Stimulated activated CD4-positive, alpha-beta T cell treated with anti-CD3 and anti-CD28 coated beads, Interleukin-2, amount 100 ng/mL, for 48 hours (primary cell): Measurements from ENCODE around the gene WWC1.
"Not testable (repeated sequence)": the region's sequence is repeated elsewhere in the genome, so short reads cannot be mapped to it uniquely, and the experiment has no call there.

ENCODE experiments used
- DNase-seq, 2 donors: peaks; one replicate each; pipeline ENCODE4 v3.0.0-alpha.2; 2020

Gene WWC1

DNA sequence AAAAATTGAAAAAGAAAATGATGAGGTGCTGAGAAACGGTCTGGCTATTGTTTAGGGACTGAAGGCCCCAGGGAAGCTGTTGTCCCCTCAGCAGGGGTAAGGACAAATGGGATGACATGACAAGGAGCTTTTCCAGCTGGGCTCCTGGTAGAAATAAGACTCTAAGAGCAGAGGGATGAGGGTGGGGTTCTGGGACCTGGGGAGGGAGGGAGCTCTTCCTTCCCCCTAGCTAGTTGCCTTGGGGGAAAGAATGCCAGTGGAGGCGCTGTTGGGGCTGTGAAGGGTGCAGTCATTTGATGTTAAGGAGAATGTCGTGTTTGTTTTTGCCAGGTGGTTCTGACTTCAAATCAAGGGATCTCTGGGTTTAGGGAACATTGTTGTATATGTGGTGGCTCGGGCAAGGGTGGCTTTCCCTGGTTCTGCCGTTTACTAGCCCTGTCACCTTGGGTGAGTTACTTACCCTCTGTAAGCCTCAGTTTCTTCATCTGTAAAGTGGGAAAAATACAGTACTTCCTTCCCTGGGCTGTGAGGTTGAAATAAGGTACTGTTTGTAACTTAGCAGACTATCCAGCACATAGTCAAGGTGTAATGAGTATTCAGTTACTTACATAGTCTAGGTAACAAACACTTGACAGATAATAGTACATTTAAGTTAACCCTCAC is 47.8 kb downstream of the WWC1 start:
- no peak for DNase-seq

DNA sequence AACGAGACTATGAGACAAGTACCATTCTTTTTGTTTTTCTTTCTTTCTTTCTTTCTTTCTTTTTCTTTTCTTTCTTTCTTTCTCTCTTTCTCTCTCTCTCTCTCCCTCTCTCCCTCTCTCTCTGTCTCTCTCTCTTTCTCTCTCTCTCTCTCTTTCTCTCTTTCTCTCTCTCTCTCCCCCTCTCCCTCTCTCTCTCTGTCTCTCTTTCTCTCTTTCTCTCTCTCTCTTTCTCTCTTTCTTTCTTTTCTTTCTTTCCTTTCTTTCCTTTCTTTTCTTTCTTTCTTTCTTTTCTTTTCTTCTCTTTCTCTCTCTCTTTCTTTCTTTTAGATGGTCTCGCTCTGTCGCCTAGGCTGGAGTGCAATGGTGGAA is 48.3 kb downstream of the WWC1 start:
- DNase-seq = not testable (repeated sequence)

DNA sequence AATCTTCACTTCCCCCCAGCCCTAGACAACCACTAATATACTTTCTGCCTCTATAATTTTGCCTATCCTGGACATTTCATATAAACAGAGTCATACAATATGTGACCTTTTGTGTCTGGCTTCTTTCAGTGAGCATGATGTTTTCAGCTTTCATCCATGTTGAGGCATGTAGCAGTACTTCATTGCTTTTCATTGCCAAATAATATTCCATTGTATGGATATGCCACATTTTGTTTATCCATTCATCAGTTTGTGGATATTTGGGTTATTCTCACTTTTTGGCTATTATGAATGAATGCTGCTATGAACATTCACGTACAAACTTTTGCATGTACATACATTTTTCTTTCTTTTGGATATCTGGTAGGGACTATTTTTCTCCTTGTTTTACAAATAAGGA is 49.0 kb downstream of the WWC1 start:
- DNase-seq = no peak

DNA sequence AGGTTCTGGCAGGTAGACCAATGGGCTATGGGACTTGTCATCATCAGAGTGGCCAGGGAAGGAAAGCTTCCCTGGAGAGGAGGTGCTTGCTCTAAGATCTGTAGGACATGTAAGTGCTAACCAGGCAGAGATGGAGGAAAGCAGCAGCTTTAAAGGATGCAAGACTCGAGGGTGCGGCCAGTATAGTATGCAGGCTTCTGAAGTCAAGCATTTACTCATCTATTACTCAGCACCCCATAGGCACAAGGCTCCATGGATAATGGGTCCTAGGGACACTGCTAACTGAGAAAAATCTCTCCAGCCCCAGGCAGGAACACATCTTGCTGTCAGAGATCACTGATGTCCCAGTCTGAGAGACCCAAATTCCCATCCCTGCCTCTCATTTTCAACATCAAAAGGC is 49.7 kb downstream of the WWC1 start:
- DNase-seq = no peak

DNA sequence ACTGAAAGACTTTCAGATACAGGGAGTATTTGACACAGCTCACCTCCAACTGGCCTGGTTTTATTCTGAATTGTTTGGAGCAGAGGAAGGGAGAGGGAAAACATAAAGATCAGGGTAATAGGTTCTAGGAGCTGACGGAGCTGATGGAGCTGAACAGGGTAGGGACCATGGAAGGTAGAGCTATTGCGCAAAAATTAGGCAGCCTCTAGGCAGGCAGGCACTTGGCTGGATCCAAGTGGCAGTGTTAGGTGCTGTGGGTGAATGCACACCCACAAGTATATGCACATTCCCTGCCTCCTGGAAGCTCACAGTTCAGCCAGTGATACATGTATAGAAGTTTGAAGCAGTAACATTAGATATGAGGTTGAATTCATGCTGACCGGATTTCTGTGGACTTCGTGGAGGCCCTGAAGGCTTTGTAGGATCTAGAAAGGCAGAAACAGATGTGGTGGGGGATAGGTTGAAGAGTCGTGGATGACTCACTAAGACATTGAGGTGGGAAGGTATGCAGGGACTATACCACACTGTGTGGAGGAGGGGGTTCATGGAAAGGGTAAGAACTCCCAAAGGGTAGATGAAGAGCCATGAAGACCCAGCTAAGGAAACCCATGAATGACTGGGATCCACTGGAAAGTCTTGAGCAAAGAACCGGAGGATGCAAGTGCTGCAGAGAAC is 50.8 kb downstream of the WWC1 start:
- no peak for DNase-seq

DNA sequence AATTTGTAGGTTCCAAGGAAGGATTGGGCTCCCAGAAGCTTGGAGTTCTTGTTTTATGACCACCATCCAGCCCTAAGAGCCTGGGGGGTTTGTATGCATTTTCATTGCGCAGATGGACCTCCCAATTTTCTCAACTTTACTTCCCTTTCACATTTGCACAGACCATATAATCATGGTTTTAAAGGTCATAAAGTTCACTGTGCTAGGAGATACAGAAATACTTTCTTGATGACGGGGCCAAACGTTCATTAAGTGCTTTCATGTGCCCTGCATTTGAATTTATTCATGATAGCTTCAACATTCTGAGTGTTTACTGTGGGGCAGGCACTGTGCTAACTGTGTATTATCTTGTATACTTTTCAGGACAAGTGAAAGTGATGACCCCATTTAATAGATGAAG is 51.5 kb downstream of the WWC1 start:
- no peak for DNase-seq

DNA sequence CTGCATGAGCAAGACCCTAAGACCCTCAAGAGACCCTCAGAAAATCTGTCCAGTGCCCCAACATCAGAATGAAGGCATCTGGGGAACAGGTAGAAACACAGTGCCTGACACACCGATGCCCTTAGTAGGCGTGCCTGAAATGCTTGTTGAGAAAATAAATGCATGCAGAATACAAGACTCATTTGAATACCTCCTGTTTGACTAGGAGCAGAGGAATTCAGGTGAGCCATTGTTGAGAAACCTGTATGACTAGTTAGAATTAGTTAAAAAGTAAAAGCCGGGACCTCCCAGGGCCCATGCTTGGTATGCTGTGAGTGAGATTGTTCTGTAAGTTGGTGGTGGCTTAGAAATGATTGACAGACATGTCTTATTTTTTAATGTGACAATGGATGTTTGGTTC is 55.0 kb downstream of the WWC1 start:
- no peak for DNase-seq

DNA sequence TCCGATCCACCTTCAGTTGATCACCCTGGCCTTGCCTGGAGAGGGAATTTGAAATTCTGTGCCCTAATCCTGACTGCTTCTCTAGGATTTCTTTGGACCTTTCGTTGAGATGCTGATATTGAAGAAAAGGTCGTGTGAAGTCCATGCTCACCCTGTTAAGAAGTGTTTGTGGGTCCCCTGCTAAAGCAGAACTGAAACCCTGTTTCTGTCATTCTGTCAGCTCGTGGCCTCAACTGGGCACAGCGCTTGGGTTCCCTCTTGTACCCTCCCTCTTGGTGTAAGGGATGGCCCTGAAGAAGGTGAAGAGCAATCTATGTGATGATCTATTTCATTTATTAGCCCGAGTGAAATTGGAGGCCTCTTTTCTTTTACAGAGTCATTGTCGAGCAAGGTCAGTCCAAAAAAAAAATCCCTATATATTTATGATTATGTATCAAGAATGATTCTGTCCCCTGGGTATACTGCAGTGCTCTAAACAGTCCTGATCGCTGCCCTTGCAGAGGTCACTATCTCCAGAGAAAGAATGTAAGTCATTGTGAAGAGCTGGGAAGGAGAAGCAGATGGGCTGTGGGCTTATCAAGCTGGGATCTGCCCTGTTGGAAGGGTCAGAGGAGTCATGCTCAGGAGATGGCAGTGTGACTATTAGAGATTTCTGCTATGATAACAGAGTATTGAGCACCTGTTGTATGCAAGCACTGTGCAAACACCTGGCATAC is 56.1 kb downstream of the WWC1 start:
- DNase-seq = no peak

DNA sequence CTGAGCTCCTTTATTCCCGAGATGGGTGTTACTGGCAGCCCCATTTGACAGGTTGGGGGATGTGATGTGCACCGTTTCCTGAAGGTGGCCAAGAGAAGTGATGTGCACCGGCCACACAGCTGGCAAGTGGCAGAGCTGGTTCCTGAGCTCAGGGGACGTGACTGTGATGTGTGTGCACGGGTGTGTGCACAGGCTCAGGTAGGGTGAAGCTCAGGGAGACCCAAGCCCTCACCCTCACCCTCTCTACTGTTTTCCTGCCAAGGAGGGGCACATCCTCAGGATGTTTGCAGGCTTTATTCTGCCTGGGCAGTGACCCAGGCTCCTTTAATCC is 56.6 kb downstream of the WWC1 start:
- DNase-seq = no peak

DNA sequence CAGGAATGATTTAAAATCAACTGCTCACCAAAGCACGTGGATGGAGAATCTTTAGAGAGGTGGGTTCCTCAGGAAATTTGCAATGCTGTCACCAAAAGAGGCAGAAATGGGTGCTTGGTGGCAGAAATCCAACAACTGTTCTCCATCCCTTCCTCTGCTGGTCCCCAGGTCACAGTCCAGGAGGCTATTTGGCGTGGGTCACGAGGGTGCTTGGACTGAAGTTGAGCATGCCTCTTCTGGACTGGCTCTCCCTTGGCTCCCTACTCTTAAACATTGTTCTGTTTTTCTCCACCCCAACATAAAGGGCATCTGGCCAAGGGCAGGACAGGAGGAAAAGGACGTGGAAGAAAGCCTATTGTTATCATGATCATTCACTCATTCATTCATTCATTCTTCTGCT is 58.9 kb downstream of the WWC1 start:
- DNase-seq = no peak

DNA sequence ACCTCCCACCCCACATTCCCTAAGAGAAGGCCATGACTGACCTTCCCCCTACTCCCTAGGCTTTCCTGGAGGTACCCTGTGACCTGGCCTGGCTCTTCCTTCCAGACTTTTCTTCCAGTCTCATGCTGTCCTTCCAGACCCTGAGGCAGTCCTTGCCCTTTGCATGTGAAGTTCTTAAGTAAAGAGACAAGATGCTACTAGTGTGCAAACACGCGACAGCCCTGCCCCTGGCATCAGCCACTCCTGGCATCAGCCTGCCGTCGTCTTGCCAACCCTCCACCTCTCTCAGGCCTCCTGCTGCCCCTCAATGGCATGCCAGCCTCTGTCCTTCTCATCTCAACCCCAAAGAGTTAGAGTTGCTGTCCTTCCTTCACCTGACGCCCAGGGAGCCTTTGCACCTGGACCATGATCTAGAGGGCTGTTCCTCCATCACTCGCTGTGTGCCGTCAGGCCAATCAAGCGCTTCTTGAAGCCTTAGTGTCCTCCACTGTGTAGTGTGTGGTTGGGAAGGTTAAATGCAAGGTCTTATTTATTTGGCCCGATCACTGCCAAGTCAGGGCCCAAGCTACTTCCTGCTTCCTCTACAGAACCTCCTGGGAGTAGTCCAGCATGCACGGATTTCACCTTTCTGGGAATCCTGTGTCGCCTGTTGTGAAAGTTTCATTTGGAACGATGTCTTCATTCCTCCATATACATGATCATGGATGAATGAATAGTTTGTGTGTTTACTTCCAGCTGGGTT is 61.9 kb downstream of the WWC1 start:
- no peak for DNase-seq

DNA sequence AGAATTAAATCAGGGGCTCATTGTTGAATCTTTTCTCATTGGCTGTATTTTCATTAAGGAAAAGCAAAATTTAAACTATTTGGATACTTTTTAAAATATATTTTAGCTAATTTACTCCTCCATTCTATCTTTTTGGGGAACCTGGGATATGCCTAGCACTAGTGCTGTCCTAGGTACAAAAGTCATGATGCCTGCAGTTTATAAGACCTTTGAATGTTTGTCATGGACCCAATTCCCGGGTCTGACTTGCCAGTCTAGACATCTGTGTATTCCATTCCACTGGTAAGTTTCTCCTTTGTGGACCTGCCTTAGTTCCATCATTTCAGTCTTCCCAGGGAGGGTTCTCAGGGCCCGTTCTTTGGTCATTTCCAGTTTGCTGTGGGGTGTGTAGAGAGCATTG is 63.0 kb downstream of the WWC1 start:
- no peak for DNase-seq

DNA sequence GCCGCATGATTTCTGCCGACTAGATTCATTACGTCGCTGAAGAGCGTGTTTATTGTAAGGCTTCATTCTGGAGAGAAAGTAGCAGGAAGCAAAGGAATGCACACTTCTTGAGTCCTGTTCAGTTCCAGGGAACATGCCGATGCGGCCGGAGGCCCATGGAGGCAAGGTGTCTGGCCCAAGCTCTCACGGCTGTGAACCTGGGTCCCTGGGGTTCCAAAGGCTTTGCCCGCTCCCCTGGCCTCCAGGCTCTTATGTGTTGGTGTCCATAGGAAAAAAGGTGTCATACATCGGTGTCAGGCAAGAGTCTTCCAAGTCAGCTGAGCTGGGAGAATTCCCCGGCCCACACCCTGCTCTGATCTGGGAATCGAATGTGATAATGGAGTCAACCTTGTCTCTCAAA is 64.7 kb downstream of the WWC1 start:
- no peak for DNase-seq

DNA sequence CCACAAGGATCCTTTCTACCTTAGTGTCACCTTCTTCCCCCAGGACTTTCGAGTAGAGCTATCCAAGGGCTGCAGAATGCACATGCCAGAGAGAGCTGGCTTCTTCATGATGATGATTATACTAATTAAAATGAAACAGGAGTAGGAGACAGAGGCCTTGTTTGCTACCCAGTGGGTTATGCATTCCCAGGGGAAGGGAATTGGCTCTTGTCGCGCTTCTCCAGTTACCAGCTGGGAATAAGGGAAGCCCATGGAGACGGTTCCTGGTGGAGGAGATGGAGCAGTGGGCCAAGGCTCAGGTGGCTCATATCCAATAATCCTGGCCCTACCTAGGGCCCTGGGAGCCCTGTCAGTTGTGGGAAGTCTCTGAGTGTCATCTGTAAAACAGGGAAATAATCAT is 65.1 kb downstream of the WWC1 start:
- no peak for DNase-seq

DNA sequence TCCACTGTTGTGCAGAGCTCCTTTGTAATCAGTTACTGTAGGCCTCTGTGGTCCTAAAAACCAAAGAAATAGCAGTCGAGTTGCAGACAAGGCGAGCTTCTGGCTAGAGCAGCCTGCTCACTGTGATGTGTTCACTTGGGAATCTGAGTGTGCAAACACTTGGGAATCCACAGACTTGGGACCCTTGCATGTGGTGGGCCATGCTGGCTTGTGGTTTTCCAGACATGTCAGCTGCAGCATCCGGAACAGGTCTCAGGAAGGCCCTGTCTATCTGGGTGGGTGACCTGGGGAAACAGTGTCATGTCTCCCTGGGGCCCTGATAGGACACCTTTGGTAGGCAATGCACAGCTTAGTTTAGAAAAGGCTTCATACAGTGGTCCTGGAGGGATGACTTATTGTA is 66.4 kb downstream of the WWC1 start:
- DNase-seq = no peak

DNA sequence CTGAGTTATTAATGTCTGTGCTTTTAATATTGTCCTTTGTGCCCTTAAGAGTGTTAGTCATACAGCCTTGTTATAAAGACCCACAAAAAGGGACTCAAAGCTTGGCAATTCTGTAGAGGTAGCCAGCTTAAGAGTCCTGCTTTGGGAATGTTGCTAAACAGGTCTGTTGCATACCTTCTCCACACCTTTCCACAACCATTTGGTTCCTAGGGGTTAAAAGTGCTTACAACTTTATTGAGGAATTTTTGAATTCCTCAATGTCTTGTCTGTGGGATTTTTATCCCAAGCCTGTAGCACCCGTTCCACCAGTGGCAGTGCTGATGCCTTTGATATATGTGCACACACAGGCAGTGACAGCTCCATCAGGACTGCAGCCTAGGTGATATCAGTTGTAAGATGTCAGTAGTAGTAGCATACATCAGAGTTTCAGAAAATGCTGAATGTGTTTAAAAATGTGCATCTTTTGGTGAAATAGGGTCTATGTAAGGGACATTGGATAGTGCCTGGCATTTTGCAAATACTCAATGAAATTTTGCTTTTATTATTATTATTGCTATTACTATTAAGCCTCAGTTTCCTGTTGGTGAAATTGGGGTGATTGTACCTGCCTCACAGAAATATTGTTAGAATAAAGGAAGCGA is 68.5 kb downstream of the WWC1 start:
- no peak for DNase-seq

DNA sequence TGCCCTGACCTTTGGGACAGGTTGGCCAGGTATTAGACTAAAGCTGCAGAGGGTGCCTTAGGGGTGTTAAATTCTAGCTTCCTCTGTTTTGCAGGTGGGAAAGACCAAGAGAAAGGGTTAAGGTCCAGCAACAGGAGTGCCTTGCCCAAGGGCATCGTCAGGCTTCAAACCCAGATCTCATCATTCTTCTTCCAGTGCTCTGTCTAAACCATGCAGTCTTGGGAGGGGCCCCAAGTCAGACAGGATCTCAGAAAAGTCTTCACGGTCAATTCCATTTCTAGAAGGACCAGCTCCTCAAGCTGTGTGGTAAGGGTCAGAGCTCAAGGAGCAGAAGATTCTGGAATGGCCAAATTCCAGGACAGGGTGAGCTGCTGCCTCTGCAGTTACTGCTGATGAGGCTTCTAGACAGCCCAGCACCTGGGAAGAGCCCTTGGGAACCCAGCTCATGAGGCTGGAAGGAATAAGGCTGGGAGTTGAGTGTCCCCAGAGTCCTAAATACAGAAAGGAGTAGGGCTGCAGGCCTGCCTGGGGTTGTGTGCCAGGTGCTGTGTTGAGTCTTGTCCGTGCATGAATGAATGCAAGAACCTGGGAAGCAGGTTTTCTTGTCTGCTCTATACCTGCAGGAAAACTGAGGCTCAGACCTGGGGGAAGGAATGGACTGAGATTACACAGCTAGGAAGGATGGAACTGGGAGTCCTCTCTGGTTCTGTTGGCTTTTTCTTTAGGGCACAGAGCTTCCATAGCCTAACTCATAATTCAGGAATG is 69.3 kb downstream of the WWC1 start:
- DNase-seq = no peak

DNA sequence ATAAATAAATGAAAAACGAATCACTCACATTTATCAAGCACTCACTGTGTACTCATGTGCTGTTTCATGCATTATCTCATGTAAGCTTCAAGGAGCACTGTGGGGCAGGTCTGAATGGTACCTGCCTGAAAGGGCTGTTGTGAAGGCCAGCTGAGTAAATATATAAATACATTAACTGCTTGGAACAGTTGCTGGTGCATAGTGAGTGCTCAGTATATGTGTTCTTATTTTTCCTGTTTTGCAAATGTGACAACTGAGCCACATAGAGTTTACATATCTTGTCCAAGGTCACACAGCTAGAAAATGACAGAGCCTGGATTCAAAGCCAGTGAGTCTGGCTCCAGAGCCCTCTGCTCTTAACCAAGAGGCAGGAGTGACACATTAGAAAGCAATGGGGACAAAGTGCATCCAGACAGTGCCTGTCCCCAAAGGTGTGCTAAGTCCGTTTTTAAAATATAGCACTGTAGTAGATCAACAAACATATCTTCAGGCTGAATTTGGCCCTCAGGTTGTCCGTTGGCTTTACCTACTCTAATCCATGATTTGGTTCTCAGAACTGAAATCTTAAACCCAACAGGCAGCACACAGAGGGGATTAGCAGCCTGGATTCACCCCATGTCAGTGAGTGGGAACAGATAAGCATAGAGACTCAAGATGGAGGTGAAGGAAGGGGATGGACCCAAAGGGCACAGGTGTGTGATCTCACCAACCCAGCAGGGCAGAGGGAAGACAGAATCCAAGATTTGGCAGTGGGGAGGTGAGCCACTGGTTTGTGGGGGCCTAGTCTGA is 70.8 kb downstream of the WWC1 start:
- DNase-seq = no peak

DNA sequence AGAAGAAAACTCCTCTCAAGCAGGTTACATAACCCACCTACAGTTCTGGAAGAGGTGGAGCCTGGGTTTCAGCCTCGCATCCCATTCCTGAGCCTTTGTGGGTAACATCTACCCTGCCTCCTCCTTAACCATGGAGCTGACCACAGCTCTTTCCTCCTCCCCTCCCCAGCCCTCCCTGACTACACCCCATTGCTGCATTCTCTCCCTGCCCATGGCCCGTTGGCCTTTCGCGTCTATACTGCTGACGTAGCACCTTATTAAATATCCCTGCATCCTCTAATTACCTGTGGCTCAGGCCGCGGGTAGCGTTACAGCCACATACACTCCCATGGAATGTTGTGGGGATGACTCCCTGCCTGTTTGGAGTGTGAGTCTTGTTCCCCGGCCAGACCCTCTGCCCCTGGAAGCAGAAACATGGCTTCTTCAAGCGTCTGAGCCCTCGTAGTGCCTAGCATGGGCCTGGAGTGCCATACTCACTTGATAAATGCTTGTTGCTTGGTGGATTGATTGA is 72.8 kb downstream of the WWC1 start:
- DNase-seq = no peak

DNA sequence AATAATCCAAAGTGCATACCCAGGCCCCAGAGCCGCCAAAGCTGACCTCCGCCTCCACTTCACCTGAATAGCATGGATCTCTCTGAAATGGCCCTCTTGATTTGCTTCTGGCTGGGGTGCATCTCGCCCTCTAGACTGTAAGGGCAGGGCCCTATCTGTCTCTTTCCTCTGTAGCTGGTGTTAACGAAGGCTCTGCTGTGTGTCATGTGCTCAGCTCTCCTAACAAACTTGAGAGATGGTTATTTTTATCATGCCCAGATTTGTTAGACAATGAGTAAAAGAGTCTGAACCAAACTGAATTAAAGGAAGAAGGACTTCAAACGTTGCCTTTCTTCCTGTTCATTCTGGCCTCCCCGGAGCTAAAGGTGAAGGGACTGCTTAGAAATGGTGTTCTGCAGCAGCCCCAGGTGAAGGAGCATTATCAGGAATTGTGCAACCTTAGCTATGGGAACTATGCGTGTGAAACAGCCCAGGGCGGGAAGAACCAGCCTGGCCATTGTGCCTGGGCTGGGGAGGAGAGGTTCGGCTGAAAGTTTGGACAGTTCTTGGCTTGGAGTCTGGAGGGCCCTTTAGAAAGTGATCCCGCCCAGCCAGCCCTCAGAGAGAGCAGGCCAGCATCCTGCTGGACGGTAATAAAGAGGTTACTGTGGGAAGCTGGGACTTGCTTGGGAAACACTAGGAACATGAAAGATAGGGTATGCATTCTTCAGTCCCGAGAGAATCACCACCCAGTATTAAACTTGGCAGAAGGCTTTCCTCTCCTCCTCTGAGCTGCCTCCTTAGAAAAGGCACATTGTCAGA is 73.5 kb downstream of the WWC1 start:
- no peak for DNase-seq
